HepG2 (cell line): Measurements from ENCODE around the gene SFRP4. TPM values are rescaled to one million over a fixed set of nuclear protein-coding genes. Genes with fewer than 3 reads are reported as not detected.

Source experiments
- AHR ChIP-seq: IDR thresholded peaks from 2 replicates; pipeline ENCODE4 v1.6.1; 2018; ENCODE audit warnings: missing genetic modification reagents, missing compliant biosample characterization
- DZIP1 ChIP-seq: sonication (generic); formaldehyde crosslinking; IDR thresholded peaks from 2 replicates; pipeline ENCODE4 v1.5.0; 2020; ENCODE audit warnings: mild to moderate bottlenecking, missing genetic modification reagents
- NFKB2 ChIP-seq: sonication (generic); formaldehyde crosslinking; IDR thresholded peaks from 2 replicates; pipeline ENCODE4 v1.4.0; 2020; ENCODE audit warnings: missing genetic modification reagents, borderline replicate concordance
- PRDM4 ChIP-seq: sonication (generic); formaldehyde crosslinking; IDR thresholded peaks from 2 replicates; pipeline ENCODE4 v1.9.0; 2021; ENCODE audit warnings: missing genetic modification reagents, borderline replicate concordance
- ZBTB38 ChIP-seq: sonication (generic); formaldehyde crosslinking; IDR thresholded peaks from 2 replicates; pipeline ENCODE4 v1.5.1; 2020; ENCODE audit warnings: mild to moderate bottlenecking, missing genetic modification reagents
- ZBTB7B ChIP-seq: sonication (generic); formaldehyde crosslinking; IDR thresholded peaks from 2 replicates; pipeline ENCODE4 v1.4.0; 2020; ENCODE audit warnings: missing genetic modification reagents
- ZNF253 ChIP-seq: sonication (generic); formaldehyde crosslinking; IDR thresholded peaks from 2 replicates; pipeline ENCODE4 v1.8.0; 2022; ENCODE audit warnings: mild to moderate bottlenecking, missing genetic modification reagents, borderline replicate concordance
- ZNF7 ChIP-seq: IDR thresholded peaks from 2 replicates; pipeline ENCODE4 v1.6.1; 2016; ENCODE audit warnings: missing biosample characterization, missing genetic modification reagents
- ZNF709 ChIP-seq: sonication (generic); formaldehyde crosslinking; IDR thresholded peaks from 2 replicates; pipeline ENCODE4 v1.5.0; 2020; ENCODE audit warnings: mild to moderate bottlenecking, missing genetic modification reagents
- ZNF775 ChIP-seq: sonication (generic); formaldehyde crosslinking; IDR thresholded peaks from 2 replicates; pipeline ENCODE4 v1.4.0; 2020; ENCODE audit warnings: missing genetic modification reagents, mild to moderate bottlenecking, moderate library complexity, borderline replicate concordance
- polyA plus RNA-seq, 8 experiments: library from polyadenylated mRNA; depleted of rRNA in 3 of 8; stranded (reverse) in 7 of 8; unstranded in 1 of 8; fragments of >200 nt; fragmentation: Illumina TruSeq in 4 of 8; extraction: Trizol in 4 of 8; gene quantifications; 2 replicates each; pipeline versions ENCODE4 v1.2.1 to v1.2.3, GENCODE V29; 2011 to 2016; ENCODE audit warnings: low read depth in 4 of 8, missing spikeins in 1 of 8, mixed read lengths in 1 of 8; ENCODE audit not compliant: insufficient read depth in 1 of 8
- total RNA-seq, 5 experiments: library from RNA; depleted of rRNA; stranded (reverse); fragments of >200 nt; fragmentation: Illumina TruSeq; extraction: Trizol; gene quantifications; 2 replicates each; pipeline ENCODE4 v1.2.3, GENCODE V29; 2016; ENCODE audit warnings: low read depth in 1 of 5
- TF ChIP-seq, protein P1 (sequence below): sonication (generic); IDR thresholded peaks from 2 replicates; pipeline ENCODE4 v1.6.1; 2016; ENCODE audit warnings: low read depth, borderline replicate concordance
- TF ChIP-seq, protein P2 (sequence below): sonication (generic); formaldehyde crosslinking; IDR thresholded peaks from 2 replicates; pipeline ENCODE4 v1.4.0; 2020; ENCODE audit warnings: missing genetic modification reagents

Gene SFRP4
- total and polyA plus RNA-seq, 2 of the 13 experiments (the other 11 are each of a cell fraction or from before 2014, with no cell fraction given) = 0.96 to 1.8 TPM

GRCh38 chr7:37916017-37916672 lies 472 bp downstream of the SFRP4 start (continued):
- TF ChIP-seq PRDM4 (no peak), ZNF775 (CRISPR knock-in tag) (no peak), ZNF709 (CRISPR knock-in tag) (peak; percentile 66; the same call in 1 of the 2 replicates), ZNF253 (CRISPR knock-in tag) (no peak), AHR (peak; percentile 32; the same call in 1 of the 2 replicates), DZIP1 (CRISPR knock-in tag) (peak; percentile 22; the same call in 1 of the 2 replicates), ZNF7 (CRISPR knock-in tag) (peak; percentile 44; the same call in 1 of the 2 replicates), NFKB2 (CRISPR knock-in tag) (peak; percentile 58; the same call in 1 of the 2 replicates), ZBTB38 (CRISPR knock-in tag) (peak; percentile 91; the same call in 1 of the 2 replicates), ZBTB7B (no peak)
- TF ChIP-seq, protein P1, sequence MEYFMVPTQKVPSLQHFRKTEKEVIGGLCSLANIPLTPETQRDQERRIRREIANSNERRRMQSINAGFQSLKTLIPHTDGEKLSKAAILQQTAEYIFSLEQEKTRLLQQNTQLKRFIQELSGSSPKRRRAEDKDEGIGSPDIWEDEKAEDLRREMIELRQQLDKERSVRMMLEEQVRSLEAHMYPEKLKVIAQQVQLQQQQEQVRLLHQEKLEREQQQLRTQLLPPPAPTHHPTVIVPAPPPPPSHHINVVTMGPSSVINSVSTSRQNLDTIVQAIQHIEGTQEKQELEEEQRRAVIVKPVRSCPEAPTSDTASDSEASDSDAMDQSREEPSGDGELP = no peak
- TF ChIP-seq, protein P2, sequence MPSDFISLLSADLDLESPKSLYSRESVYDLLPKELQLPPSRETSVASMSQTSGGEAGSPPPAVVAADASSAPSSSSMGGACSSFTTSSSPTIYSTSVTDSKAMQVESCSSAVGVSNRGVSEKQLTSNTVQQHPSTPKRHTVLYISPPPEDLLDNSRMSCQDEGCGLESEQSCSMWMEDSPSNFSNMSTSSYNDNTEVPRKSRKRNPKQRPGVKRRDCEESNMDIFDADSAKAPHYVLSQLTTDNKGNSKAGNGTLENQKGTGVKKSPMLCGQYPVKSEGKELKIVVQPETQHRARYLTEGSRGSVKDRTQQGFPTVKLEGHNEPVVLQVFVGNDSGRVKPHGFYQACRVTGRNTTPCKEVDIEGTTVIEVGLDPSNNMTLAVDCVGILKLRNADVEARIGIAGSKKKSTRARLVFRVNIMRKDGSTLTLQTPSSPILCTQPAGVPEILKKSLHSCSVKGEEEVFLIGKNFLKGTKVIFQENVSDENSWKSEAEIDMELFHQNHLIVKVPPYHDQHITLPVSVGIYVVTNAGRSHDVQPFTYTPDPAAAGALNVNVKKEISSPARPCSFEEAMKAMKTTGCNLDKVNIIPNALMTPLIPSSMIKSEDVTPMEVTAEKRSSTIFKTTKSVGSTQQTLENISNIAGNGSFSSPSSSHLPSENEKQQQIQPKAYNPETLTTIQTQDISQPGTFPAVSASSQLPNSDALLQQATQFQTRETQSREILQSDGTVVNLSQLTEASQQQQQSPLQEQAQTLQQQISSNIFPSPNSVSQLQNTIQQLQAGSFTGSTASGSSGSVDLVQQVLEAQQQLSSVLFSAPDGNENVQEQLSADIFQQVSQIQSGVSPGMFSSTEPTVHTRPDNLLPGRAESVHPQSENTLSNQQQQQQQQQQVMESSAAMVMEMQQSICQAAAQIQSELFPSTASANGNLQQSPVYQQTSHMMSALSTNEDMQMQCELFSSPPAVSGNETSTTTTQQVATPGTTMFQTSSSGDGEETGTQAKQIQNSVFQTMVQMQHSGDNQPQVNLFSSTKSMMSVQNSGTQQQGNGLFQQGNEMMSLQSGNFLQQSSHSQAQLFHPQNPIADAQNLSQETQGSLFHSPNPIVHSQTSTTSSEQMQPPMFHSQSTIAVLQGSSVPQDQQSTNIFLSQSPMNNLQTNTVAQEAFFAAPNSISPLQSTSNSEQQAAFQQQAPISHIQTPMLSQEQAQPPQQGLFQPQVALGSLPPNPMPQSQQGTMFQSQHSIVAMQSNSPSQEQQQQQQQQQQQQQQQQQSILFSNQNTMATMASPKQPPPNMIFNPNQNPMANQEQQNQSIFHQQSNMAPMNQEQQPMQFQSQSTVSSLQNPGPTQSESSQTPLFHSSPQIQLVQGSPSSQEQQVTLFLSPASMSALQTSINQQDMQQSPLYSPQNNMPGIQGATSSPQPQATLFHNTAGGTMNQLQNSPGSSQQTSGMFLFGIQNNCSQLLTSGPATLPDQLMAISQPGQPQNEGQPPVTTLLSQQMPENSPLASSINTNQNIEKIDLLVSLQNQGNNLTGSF (CRISPR knock-in tag) = peak; percentile 85; the same call in 1 of the 2 replicates
